AG04449 (cell line): ENCODE measurements around the gene SRGAP3.

Experiments
- CTCF ChIA-PET: fragments of 350-600 bp; formaldehyde crosslinking; extraction: SDS; loops from one replicate; lab custom pipeline; 2021; ENCODE audit warnings: antibody characterized with exemption; lab: Yijun Ruan, JAX
- POLR2A ChIA-PET: fragments of 400-600, 350-600 bp; formaldehyde crosslinking; extraction: SDS; loops from one replicate; lab custom pipeline; 2020; ENCODE audit warnings: antibody characterized with exemption, inconsistent platforms; lab: Yijun Ruan, JAX
- DNase-seq: peaks from one replicate; pipeline ENCODE4 v3.0.0-alpha.2; 2010; ENCODE audit warnings: low read depth, low spot score
- H3K4me3 ChIP-seq: 2 replicates; pipeline ENCODE4 v1.5.1; 2011; ENCODE audit warnings: low read depth, mild to moderate bottlenecking, control low read depth, low read length
- CTCF ChIP-seq: IDR thresholded peaks from one replicate; pipeline ENCODE4 v1.5.1; 2011; ENCODE audit warnings: mild to moderate bottlenecking, moderate library complexity, low read length, control low read depth, inconsistent platforms; ENCODE audit not compliant: insufficient read depth; ENCODE audit errors: missing control alignments

SRGAP3 gene

GRCh38 chr3:9107738-9108137, 141.7 kb downstream of the SRGAP3 start:
- DNase-seq = no peak
- ChIA-PET CTCF (no interaction called here), POLR2A (no interaction called here)
- TF ChIP-seq CTCF = no peak
- H3K4me3 ChIP-seq = no peak overlapping the region

GRCh38 chr3:9105421-9105820, 144.0 kb downstream of the SRGAP3 start:
- no peak for DNase-seq
- no peak for TF ChIP-seq CTCF
- no peak overlapping the region for H3K4me3 ChIP-seq
- ChIA-PET POLR2A (no interaction called here), CTCF (no interaction called here)

- DNase-seq = no peak
- TF ChIP-seq CTCF = no peak
- ChIA-PET CTCF (interaction anchor here (0.8 kb wide), 1 partner anchor 24 kb away, joined by 3 read pairs; no protein-coding TSS in a partner anchor), POLR2A (no interaction called here)
- H3K4me3 ChIP-seq = no peak overlapping the region
Observed at GRCh38 chr3:9104121-9104520, 145.3 kb downstream of the SRGAP3 start.

- DNase-seq = no peak
- no peak overlapping the region for H3K4me3 ChIP-seq
- POLR2A ChIA-PET = no interaction called here
- no peak for TF ChIP-seq CTCF
- CTCF ChIA-PET = interaction anchor here (0.6 to 1.4 kb wide), 3 partner anchors 9 to 609 kb away, joined by 3 read pairs; no protein-coding TSS in a partner anchor
Observed at GRCh38 chr3:9102240-9102981, 147.0 kb downstream of the SRGAP3 start.

- DNase-seq = no peak
- ChIA-PET POLR2A (no interaction called here), CTCF (no interaction called here)
- no peak overlapping the region for H3K4me3 ChIP-seq
- TF ChIP-seq CTCF = no peak
Observed at GRCh38 chr3:9101286-9101685, 148.2 kb downstream of the SRGAP3 start.

- TF ChIP-seq CTCF = no peak
- no peak for DNase-seq
- ChIA-PET POLR2A (no interaction called here), CTCF (no interaction called here)
- no peak overlapping the region for H3K4me3 ChIP-seq
Observed at GRCh38 chr3:9100513-9100894, 148.9 kb downstream of the SRGAP3 start.
